ENCODE data around the gene DLGAP1.
A peak's percentile ranks its signal among the peaks of the same experiment; 100 is the strongest.
"Not testable (repeated sequence)": the region's sequence is repeated elsewhere in the genome, so short reads cannot be mapped to it uniquely, and the experiment has no call there.

The DLGAP1 gene

GRCh38 chr18:4026542-4026941, 428.6 kb downstream of the DLGAP1 start:
- TF ChIP-seq MYC (IDR thresholded peaks at IDR 0.05; ENCODE audit: low read depth, low read length) (no peak), CTCF (IDR thresholded peaks at IDR 0.05; ENCODE audit: low read depth, low read length) (no peak), MAX (IDR thresholded peaks at IDR 0.05; ENCODE audit: low read depth, low read length) (no peak), POLR2A (IDR thresholded peaks at IDR 0.05; ENCODE audit: extremely low read depth, insufficient read length) (no peak)
- no peak overlapping the region for H3K4me3 ChIP-seq (ENCODE audit: low read depth, low read length)
- DNase-seq (ENCODE audit: low read depth), result no peak

- TF ChIP-seq CTCF (IDR thresholded peaks at IDR 0.05; ENCODE audit: low read depth, low read length) (no peak), POLR2A (IDR thresholded peaks at IDR 0.05; ENCODE audit: extremely low read depth, insufficient read length) (no peak), MYC (IDR thresholded peaks at IDR 0.05; ENCODE audit: low read depth, low read length) (no peak), MAX (IDR thresholded peaks at IDR 0.05; ENCODE audit: low read depth, low read length) (no peak)
- H3K4me3 ChIP-seq (ENCODE audit: low read depth, low read length), result no peak overlapping the region
- DNase-seq (ENCODE audit: low read depth), result no peak
Measured at GRCh38 chr18:4024702-4025101, 430.4 kb downstream of the DLGAP1 start.

- DNase-seq (ENCODE audit: low read depth), result not testable (repeated sequence)
Measured at GRCh38 chr18:4022749-4023148, 432.4 kb downstream of the DLGAP1 start.

GRCh38 chr18:4020026-4020425, 435.1 kb downstream of the DLGAP1 start:
- no peak for TF ChIP-seq MYC (IDR thresholded peaks at IDR 0.05; ENCODE audit: low read depth, low read length)
- TF ChIP-seq POLR2A (IDR thresholded peaks at IDR 0.05; ENCODE audit: extremely low read depth, insufficient read length), result no peak
- TF ChIP-seq CTCF (IDR thresholded peaks at IDR 0.05; ENCODE audit: low read depth, low read length), result no peak
- no peak for TF ChIP-seq MAX (IDR thresholded peaks at IDR 0.05; ENCODE audit: low read depth, low read length)
- H3K4me3 ChIP-seq (ENCODE audit: low read depth, low read length), result no peak overlapping the region
- no peak for DNase-seq (ENCODE audit: low read depth)

More at GRCh38 chr18:4022749-4023148, 432.4 kb downstream of the DLGAP1 start:
- not testable (repeated sequence) for H3K4me3 ChIP-seq (ENCODE audit: low read depth, low read length)

- peak; percentile 35 for DNase-seq (ENCODE audit: low read depth)
- no peak overlapping the region for H3K4me3 ChIP-seq (ENCODE audit: low read depth, low read length)
- no peak for TF ChIP-seq MAX (IDR thresholded peaks at IDR 0.05; ENCODE audit: low read depth, low read length)
- no peak for TF ChIP-seq CTCF (IDR thresholded peaks at IDR 0.05; ENCODE audit: low read depth, low read length)
- no peak for TF ChIP-seq POLR2A (IDR thresholded peaks at IDR 0.05; ENCODE audit: extremely low read depth, insufficient read length)
- TF ChIP-seq MYC (IDR thresholded peaks at IDR 0.05; ENCODE audit: low read depth, low read length), result no peak
Measured at GRCh38 chr18:4017480-4017879, 437.6 kb downstream of the DLGAP1 start.

GRCh38 chr18:4016391-4017049, 438.6 kb downstream of the DLGAP1 start:
- H3K4me3 ChIP-seq (ENCODE audit: low read depth, low read length), result no peak overlapping the region
- no peak for TF ChIP-seq CTCF (IDR thresholded peaks at IDR 0.05; ENCODE audit: low read depth, low read length)
- no peak for TF ChIP-seq POLR2A (IDR thresholded peaks at IDR 0.05; ENCODE audit: extremely low read depth, insufficient read length)
- TF ChIP-seq MYC (IDR thresholded peaks at IDR 0.05; ENCODE audit: low read depth, low read length), result no peak
- no peak for TF ChIP-seq MAX (IDR thresholded peaks at IDR 0.05; ENCODE audit: low read depth, low read length)
- no peak for DNase-seq (ENCODE audit: low read depth)

All from NB4 (cell line).